HCT116 (cell line): ENCODE data around the gene CGNL1. TPM values are rescaled to one million over a fixed set of nuclear protein-coding genes. Genes with fewer than 3 reads are reported as not detected.
A peak's percentile ranks its signal among the peaks of the same experiment; 100 is the strongest.

Experiments
- ATAC-seq: fragments of 200-7000 bp; cut with Tn5 transposase; 2 replicates; pipeline ENCODE4 v1.9.1; 2020; ENCODE audit warnings: mild to moderate bottlenecking, moderate library complexity
- BruUV-seq: library from RNA; stranded (reverse); fragments of 400-500 nt; replicated peaks from 2 replicates; lab custom pipeline; 2021; lab: Mats Ljungman, UMichigan
- CTCF ChIA-PET: fragments of 300-600 bp; sonication (Branson Sonifier 250); formaldehyde crosslinking; loops from one replicate; lab custom pipeline; 2021; ENCODE audit warnings: antibody characterized with exemption; lab: Charles Lee
- POLR2A ChIA-PET: fragments of 300-600, 350-600 bp; sonication (Branson Sonifier 250); formaldehyde crosslinking; loops from one replicate; lab custom pipeline; 2021; ENCODE audit warnings: antibody characterized with exemption; lab: Charles Lee
- RAD21 ChIA-PET, 2 experiments: fragments of 300-600 bp; sonication (Branson Sonifier 250); formaldehyde crosslinking; loops; one replicate each; lab custom pipeline; 2023; ENCODE audit warnings: low total read pairs in 2 of 2; ENCODE audit not compliant: uncharacterized antibody in 2 of 2, unreplicated experiment in 2 of 2, low non-redundant PET in 1 of 2; lab: Charles Lee
- DNase-seq: peaks from one replicate; pipeline ENCODE4 v3.0.0-alpha.2; 2010; ENCODE audit warnings: low read depth, low spot score
- H2AFZ ChIP-seq: fragments of 200-600 bp; shearing (Covaris generic), sonication (generic); 2 replicates; pipeline ENCODE4 v1.6.1; 2017; ENCODE audit warnings: low read depth, mixed run types, mixed read lengths, antibody characterized with exemption, low read length; ENCODE audit not compliant: poor library complexity, severe bottlenecking
- H3K27ac ChIP-seq: 2 replicates; pipeline ENCODE4 v1.5.1; 2012; ENCODE audit warnings: low read depth, low read length
- H3K27me3 ChIP-seq: fragments of 200-600 bp; sonication (generic); 2 replicates; pipeline ENCODE4 v1.6.1; 2016; ENCODE audit warnings: mixed run types, low read length, mixed read lengths; ENCODE audit not compliant: insufficient read depth
- H3K36me3 ChIP-seq, 2 experiments: fragments of 200-500 bp in 1 of 2; fragments of 200-600 bp in 1 of 2; sonication (Bioruptor generic) in 1 of 2; sonication (generic) in 1 of 2; 2 replicates each; pipeline versions ENCODE4 v1.5.1 to v1.6.1; 2014 to 2016; ENCODE audit warnings: low read length in 2 of 2, inconsistent platforms in 1 of 2, mixed read lengths in 1 of 2, mixed run types in 1 of 2; ENCODE audit not compliant: insufficient read depth in 2 of 2, control insufficient read depth in 1 of 2
- H3K4me1 ChIP-seq, 2 experiments: fragments of 200-600 bp in 1 of 2; sonication (generic) in 1 of 2; 2 replicates each; pipeline versions ENCODE4 v1.5.1 to v1.6.1; 2012 to 2017; ENCODE audit warnings: low read length in 2 of 2, inconsistent platforms in 1 of 2, mild to moderate bottlenecking in 1 of 2, mixed read lengths in 1 of 2, mixed run types in 1 of 2, moderate library complexity in 1 of 2; ENCODE audit not compliant: insufficient read depth in 2 of 2, control insufficient read depth in 1 of 2
- H3K4me2 ChIP-seq: fragments of 200-600 bp; sonication (generic); 2 replicates; pipeline ENCODE4 v1.6.1; 2017; ENCODE audit warnings: mixed run types, low read length, mixed read lengths
- H3K4me3 ChIP-seq, 2 experiments: fragments of 200-600 bp in 1 of 2; sonication (generic) in 1 of 2; replicated peaks in 1 of 2; 2 replicates each; pipeline ENCODE4 v1.5.1; 2011 to 2016; ENCODE audit warnings: low read length in 2 of 2, control low read depth in 1 of 2, low read depth in 1 of 2, mild to moderate bottlenecking in 1 of 2, mixed read lengths in 1 of 2, mixed run types in 1 of 2
- H3K79me2 ChIP-seq: fragments of 200-600 bp; sonication (generic); 2 replicates; pipeline ENCODE4 v1.6.1; 2017; ENCODE audit warnings: mild to moderate bottlenecking, mixed run types, low read length, moderate library complexity, mixed read lengths; ENCODE audit not compliant: insufficient read depth
- H3K9ac ChIP-seq: fragments of 200-600 bp; sonication (generic); 2 replicates; pipeline ENCODE4 v1.6.1; 2016; ENCODE audit warnings: low read length, mixed read lengths
- H3K9me2 ChIP-seq: fragments of 200-600 bp; sonication (generic), shearing (Covaris generic); 2 replicates; pipeline ENCODE4 v1.6.1; 2017; ENCODE audit warnings: mixed run types, mild to moderate bottlenecking, moderate library complexity; ENCODE audit not compliant: insufficient read depth
- H3K9me3 ChIP-seq, 2 experiments: fragments of 200-500 bp in 1 of 2; fragments of 200-600 bp in 1 of 2; sonication (Bioruptor generic) in 1 of 2; sonication (generic) in 1 of 2; 2 replicates each; pipeline ENCODE4 v1.6.1; 2014 to 2017; ENCODE audit warnings: low read length in 2 of 2, mixed read lengths in 2 of 2, inconsistent platforms in 1 of 2, low read depth in 1 of 2, mild to moderate bottlenecking in 1 of 2, mixed run types in 1 of 2, moderate library complexity in 1 of 2; ENCODE audit not compliant: control insufficient read depth in 1 of 2, insufficient read depth in 1 of 2
- H4K20me1 ChIP-seq: fragments of 200-600 bp; sonication (generic), shearing (Covaris generic); 2 replicates; pipeline ENCODE4 v1.6.1; 2017; ENCODE audit warnings: mixed run types, mild to moderate bottlenecking, moderate library complexity; ENCODE audit not compliant: insufficient read depth
- ATF3 ChIP-seq: IDR thresholded peaks from 2 replicates; pipeline ENCODE4 v1.6.1; 2012
- EGR1 ChIP-seq: IDR thresholded peaks from 2 replicates; pipeline ENCODE4 v1.6.1; 2012; ENCODE audit warnings: low read depth
- EZH2phosphoT487 ChIP-seq: fragments of 200-600 bp; IDR thresholded peaks from 2 replicates; pipeline ENCODE4 v1.6.1; 2018; ENCODE audit warnings: antibody characterized with exemption, borderline replicate concordance
- FOSL1 ChIP-seq: IDR thresholded peaks from 2 replicates; pipeline ENCODE4 v1.6.1; 2012; ENCODE audit warnings: low read depth
- JUND ChIP-seq: IDR thresholded peaks from 2 replicates; pipeline ENCODE4 v1.6.1; 2012
- MAX ChIP-seq: IDR thresholded peaks from 2 replicates; pipeline ENCODE4 v1.6.1; 2012
- POLR2A ChIP-seq: IDR thresholded peaks from 2 replicates; pipeline ENCODE4 v1.7.0; 2011; ENCODE audit warnings: borderline replicate concordance; ENCODE audit not compliant: insufficient read depth, insufficient read length; ENCODE audit errors: extremely low read depth
- REST ChIP-seq: IDR thresholded peaks from 2 replicates; pipeline ENCODE4 v1.6.1; 2012; ENCODE audit warnings: low read depth
- SIN3A ChIP-seq: IDR thresholded peaks from 2 replicates; pipeline ENCODE4 v1.6.1; 2012; ENCODE audit warnings: low read depth
- SP1 ChIP-seq: IDR thresholded peaks from 2 replicates; pipeline ENCODE4 v1.6.1; 2012; ENCODE audit warnings: low read depth
- YY1 ChIP-seq: IDR thresholded peaks from 2 replicates; pipeline ENCODE4 v1.6.1; 2011; ENCODE audit warnings: low read length, low read depth, moderate library complexity, mild to moderate bottlenecking; ENCODE audit not compliant: insufficient replicate concordance; ENCODE audit errors: extremely low read depth
- ZFX ChIP-seq: fragments of 450-650 bp; IDR thresholded peaks from 2 replicates; pipeline ENCODE4 v1.6.1; 2017
- intact Hi-C: fragments of 100-400 bp; cut with micrococcal nuclease; formaldehyde crosslinking; loops from 2 replicates; pipeline ENCODE4 v1.10.0; 2022
- total RNA-seq: library from RNA; stranded (reverse); gene quantifications from one replicate; pipeline ENCODE4 v1.2.1, GENCODE V29; 2021; ENCODE audit not compliant: unreplicated experiment

Gene CGNL1
- total RNA-seq, 1 experiment from 2014 or later: 2.2 TPM

- Histone ChIP-seq H3K9ac (no peak overlapping the region), H3K36me3 (no peaks in the 10 kb centered on the region), H3K4me3 (no peak overlapping the region), H2AFZ (no peak overlapping the region), H3K9me2 (no peaks in the 10 kb centered on the region), H3K4me1 (peaks cover 31 to 41% of the 10 kb centered on the region in 2 experiments), H3K79me2 (no peaks in the 10 kb centered on the region), H3K27ac (no peak overlapping the region), H4K20me1 (no peaks in the 10 kb centered on the region), H3K27me3 (no peaks in the 10 kb centered on the region), H3K9me3 (no peaks in the 10 kb centered on the region), H3K4me2 (peak overlapping the region; percentile 77)
- no TSS peak for BruUV-seq
- ChIA-PET RAD21 (no interaction called here), POLR2A (no interaction called here), CTCF (interaction anchor here (1.3 to 4.0 kb wide), 2 partner anchors 8 to 11 kb away, joined by 3 to 22 read pairs; no protein-coding TSS in a partner anchor)
- ATAC-seq (no peak), DNase-seq (no peak)
- intact Hi-C loops: no loop called here
- no peak for TF ChIP-seq JUND
Measured at GRCh38 chr15:57550640-57551039, 174.3 kb downstream of the CGNL1 start.

DNA sequence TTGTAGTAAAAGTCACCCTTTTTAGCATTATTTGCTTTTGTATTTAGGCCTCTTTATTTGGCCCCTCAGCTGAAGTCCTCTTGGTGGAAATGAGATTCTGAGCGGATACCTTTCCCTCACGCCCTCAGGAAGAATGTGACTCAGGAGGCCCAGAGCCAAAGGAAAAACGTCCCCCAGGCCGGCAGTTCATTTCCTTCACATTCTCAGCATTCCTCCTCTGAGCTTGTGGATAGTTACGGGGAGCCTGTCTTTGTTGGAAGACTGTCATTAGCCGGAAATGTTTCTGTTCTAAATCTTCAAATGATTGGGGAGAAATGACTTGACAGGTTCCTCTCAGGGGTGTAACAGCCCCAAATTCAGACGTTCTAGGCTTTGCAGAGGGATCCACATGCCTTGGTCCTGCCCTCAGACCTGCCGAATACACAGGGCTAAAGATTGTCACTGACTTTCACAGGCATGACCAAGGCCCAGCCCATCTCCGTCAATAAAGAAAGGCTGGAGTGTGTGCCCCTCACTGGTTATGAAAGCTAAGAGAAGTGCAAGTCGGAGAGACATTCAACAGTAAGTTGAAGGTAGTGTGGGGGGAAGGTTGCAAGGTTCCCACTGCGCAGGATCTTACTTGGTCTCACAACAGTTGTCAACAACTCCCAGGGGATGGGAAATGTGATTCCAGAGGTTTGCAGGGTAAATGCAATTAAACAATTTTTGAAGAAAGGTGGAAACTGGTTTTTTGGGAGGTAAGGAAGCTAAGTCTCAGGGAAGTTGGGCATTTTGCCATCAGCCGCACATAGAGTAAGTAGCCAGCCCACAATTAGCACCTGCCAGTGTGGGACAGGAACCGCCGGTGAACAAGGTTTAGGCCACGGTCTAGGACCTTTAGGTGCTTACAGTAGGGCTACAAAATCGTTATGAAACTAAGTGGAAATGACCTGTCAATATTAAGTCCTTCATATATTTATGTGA, 175.7 kb downstream of the CGNL1 start:
- intact Hi-C loops: no loop called here
- H3K79me2 ChIP-seq: no peaks in the 10 kb centered on the region
- POLR2A ChIA-PET: no interaction called here
- H3K27ac ChIP-seq: peak overlapping the region; percentile 44; the same call in 1 of the 2 replicates
- H2AFZ ChIP-seq: peak overlapping the region; percentile 20
- DNase-seq (peak; percentile 27), ATAC-seq (peak; percentile 85)
- H3K4me3 ChIP-seq: peak overlapping the region in 1 of 2 experiments; percentile 38; a peak in 2 of 4 replicates
- no peaks in the 10 kb centered on the region for H3K9me2 ChIP-seq
- H3K9ac ChIP-seq: peak overlapping the region; percentile 31; the same call in 1 of the 2 replicates
- CTCF ChIA-PET: interaction anchor here (1.0 to 4.0 kb wide), 3 partner anchors 8 to 89 kb away, joined by 3 to 22 read pairs (median 6); no protein-coding TSS in a partner anchor
- RAD21 ChIA-PET: no interaction called here
- H3K4me2 ChIP-seq: peak overlapping the region; percentile 77
- peaks cover 31 to 41% of the 10 kb centered on the region in 2 experiments for H3K4me1 ChIP-seq
- H4K20me1 ChIP-seq: no peaks in the 10 kb centered on the region
- H3K36me3 ChIP-seq: no peaks in the 10 kb centered on the region
- TF ChIP-seq YY1: no peak
- TF ChIP-seq ATF3: no peak
- no peak for TF ChIP-seq POLR2A
- no peak; the same call in 1 of the 2 replicates for TF ChIP-seq SP1
- TF ChIP-seq SIN3A: no peak
- TF ChIP-seq JUND: peak; percentile 11; the same call in 1 of the 2 replicates
- TF ChIP-seq REST: no peak
- TF ChIP-seq FOSL1: peak; percentile 22; the same call in 1 of the 2 replicates
- no peak for TF ChIP-seq EZH2phosphoT487
- TF ChIP-seq ZFX: no peak
- TF ChIP-seq MAX: peak; percentile 32; the same call in 1 of the 2 replicates
- no peak for TF ChIP-seq EGR1
- no peaks in the 10 kb centered on the region for H3K9me3 ChIP-seq
- BruUV-seq: no TSS peak
- no peaks in the 10 kb centered on the region for H3K27me3 ChIP-seq
